Esophagus muscularis mucosa (tissue), 3 donors: ENCODE measurements around the gene ITPKB.

ENCODE experiments used
- POLR2A ChIP-seq: fragments of 450-650 bp; IDR thresholded peaks from one replicate; pipeline ENCODE4 v1.6.1; 2017; ENCODE audit warnings: antibody characterized with exemption, moderate library complexity, mild to moderate bottlenecking, low read depth
- TF ChIP-seq, protein P1 (sequence below), 3 experiments: fragments of 200-600 bp in 2 of 3; fragments of 450-650 bp in 1 of 3; sonication (generic) in 2 of 3; IDR thresholded peaks; one replicate each; pipeline ENCODE4 v1.5.1; 2017 to 2019; ENCODE audit warnings: antibody characterized with exemption in 3 of 3, mild to moderate bottlenecking in 2 of 3, moderate library complexity in 1 of 3

DNA sequence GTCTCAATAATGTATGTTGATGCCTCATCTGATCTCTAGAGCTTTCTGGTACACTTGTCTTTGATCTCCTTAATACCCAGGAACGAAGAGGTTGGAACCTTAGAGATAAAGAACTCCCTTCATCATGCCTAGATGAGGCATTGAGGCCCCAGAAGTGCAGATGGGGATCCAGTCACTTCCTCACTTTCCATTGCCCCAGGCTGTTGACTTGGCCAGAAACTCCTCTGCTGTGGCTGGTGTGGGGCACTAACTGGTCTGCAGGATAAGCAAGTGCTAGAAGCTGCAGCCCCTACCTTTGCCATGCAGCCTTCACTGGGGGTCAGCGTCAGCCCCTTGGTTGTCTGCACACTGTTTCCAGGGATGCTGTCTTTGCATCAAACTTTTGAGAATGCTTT, 140.6 kb downstream of the ITPKB start:
- TF ChIP-seq, protein P1, sequence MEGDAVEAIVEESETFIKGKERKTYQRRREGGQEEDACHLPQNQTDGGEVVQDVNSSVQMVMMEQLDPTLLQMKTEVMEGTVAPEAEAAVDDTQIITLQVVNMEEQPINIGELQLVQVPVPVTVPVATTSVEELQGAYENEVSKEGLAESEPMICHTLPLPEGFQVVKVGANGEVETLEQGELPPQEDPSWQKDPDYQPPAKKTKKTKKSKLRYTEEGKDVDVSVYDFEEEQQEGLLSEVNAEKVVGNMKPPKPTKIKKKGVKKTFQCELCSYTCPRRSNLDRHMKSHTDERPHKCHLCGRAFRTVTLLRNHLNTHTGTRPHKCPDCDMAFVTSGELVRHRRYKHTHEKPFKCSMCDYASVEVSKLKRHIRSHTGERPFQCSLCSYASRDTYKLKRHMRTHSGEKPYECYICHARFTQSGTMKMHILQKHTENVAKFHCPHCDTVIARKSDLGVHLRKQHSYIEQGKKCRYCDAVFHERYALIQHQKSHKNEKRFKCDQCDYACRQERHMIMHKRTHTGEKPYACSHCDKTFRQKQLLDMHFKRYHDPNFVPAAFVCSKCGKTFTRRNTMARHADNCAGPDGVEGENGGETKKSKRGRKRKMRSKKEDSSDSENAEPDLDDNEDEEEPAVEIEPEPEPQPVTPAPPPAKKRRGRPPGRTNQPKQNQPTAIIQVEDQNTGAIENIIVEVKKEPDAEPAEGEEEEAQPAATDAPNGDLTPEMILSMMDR (IDR thresholded peaks at IDR 0.05) = no peak
- TF ChIP-seq POLR2A = no peak
